H1 (cell line): ENCODE results near the gene TECR.

ENCODE experiments used
- CEBPB ChIP-seq: IDR thresholded peaks from 2 replicates; pipeline ENCODE4 v1.6.1; 2012; ENCODE audit warnings: low read depth, low read length
- CTCF ChIP-seq, 3 experiments: IDR thresholded peaks; 1 replicate in 2 of 3; 2 replicates in 1 of 3; pipeline versions ENCODE4 v1.5.1 to v1.6.1; 2011; ENCODE audit warnings: low read length in 3 of 3, mild to moderate bottlenecking in 3 of 3, inconsistent platforms in 2 of 3, low read depth in 1 of 3, moderate library complexity in 1 of 3; ENCODE audit not compliant: insufficient read depth in 1 of 3; ENCODE audit errors: control extremely low read depth in 1 of 3
- EP300 ChIP-seq, 2 experiments: IDR thresholded peaks; 1 replicate in 1 of 2; 2 replicates in 1 of 2; pipeline ENCODE4 v1.6.1; 2011 to 2012; ENCODE audit warnings: low read depth in 2 of 2, low read length in 2 of 2, mild to moderate bottlenecking in 2 of 2, borderline replicate concordance in 1 of 2, inconsistent platforms in 1 of 2, moderate library complexity in 1 of 2
- KDM1A ChIP-seq: fragments of 200-600, 300-600 bp; sonication (generic); IDR thresholded peaks from 2 replicates; pipeline ENCODE4 v1.7.1; 2016; ENCODE audit warnings: mild to moderate bottlenecking, low read length, borderline replicate concordance
- POLR2A ChIP-seq, 2 experiments: IDR thresholded peaks; 1 replicate in 1 of 2; 2 replicates in 1 of 2; pipeline ENCODE4 v1.6.1; 2011; ENCODE audit warnings: low read depth in 2 of 2, low read length in 2 of 2, mild to moderate bottlenecking in 2 of 2; ENCODE audit errors: control extremely low read depth in 1 of 2
- POLR2AphosphoS5 ChIP-seq: IDR thresholded peaks from 2 replicates; pipeline ENCODE4 v1.6.1; 2011; ENCODE audit warnings: low read depth, low read length
- RFX5 ChIP-seq: IDR thresholded peaks from 2 replicates; pipeline ENCODE4 v1.6.1; 2011; ENCODE audit warnings: low read depth, low read length, improper control_type of control experiment, borderline replicate concordance
- SRF ChIP-seq: IDR thresholded peaks from 2 replicates; pipeline ENCODE4 v1.6.1; 2011; ENCODE audit warnings: mild to moderate bottlenecking, low read depth, low read length, moderate library complexity
- TCF12 ChIP-seq: IDR thresholded peaks from 2 replicates; pipeline ENCODE4 v1.6.1; 2011; ENCODE audit warnings: low read depth, mild to moderate bottlenecking, low read length
- TF ChIP-seq, protein P1 (sequence below): IDR thresholded peaks from 2 replicates; pipeline ENCODE4 v1.6.1; 2012; ENCODE audit warnings: inconsistent platforms

GRCh38 chr19:14570864-14571527, 41.6 kb downstream of the TECR start:
- TF ChIP-seq CTCF (IDR thresholded peaks at IDR 0.05; ENCODE audit: control extremely low read depth in 1 of 3, insufficient read depth in 1 of 3, low read depth in 1 of 3, low read length in 3 of 3) (no peak), CEBPB (no peak), EP300 (IDR thresholded peaks at IDR 0.05; ENCODE audit: borderline replicate concordance in 1 of 2, low read depth in 2 of 2, low read length in 2 of 2) (no peak), RFX5 (no peak), KDM1A (peak; percentile 69; the same call in 1 of the 2 replicates), POLR2A (IDR thresholded peaks at IDR 0.05; ENCODE audit: control extremely low read depth in 1 of 2, low read depth in 2 of 2, low read length in 2 of 2) (no peak), SRF (no peak), TCF12 (no peak), POLR2AphosphoS5 (no peak)
- TF ChIP-seq, protein P1, sequence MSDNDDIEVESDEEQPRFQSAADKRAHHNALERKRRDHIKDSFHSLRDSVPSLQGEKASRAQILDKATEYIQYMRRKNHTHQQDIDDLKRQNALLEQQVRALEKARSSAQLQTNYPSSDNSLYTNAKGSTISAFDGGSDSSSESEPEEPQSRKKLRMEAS: no peak
